A673 (cell line): ENCODE data around the gene SPNS2. TPM values are rescaled to one million over a fixed set of nuclear protein-coding genes. Genes with fewer than 3 reads are reported as not detected.

Source experiments
- BruUV-seq: library from RNA; stranded (reverse); fragments of 400-500 nt; replicated peaks from 2 replicates; lab custom pipeline; 2021; lab: Mats Ljungman, UMichigan
- CTCF ChIA-PET: fragments of 300-600 bp; sonication (Branson Sonifier 250); formaldehyde crosslinking; loops from one replicate; lab custom pipeline; 2022; ENCODE audit warnings: antibody characterized with exemption; lab: Charles Lee
- POLR2A ChIA-PET: fragments of 300-600 bp; sonication (Branson Sonifier 250); formaldehyde crosslinking; loops from one replicate; lab custom pipeline; 2022; ENCODE audit warnings: antibody characterized with exemption; ENCODE audit not compliant: low non-redundant PET; lab: Charles Lee
- DNase-seq: peaks from one replicate; pipeline ENCODE4 v3.0.0-alpha.2; 2015; ENCODE audit warnings: low spot score
- H3K27ac ChIP-seq: fragments of 200-600 bp; sonication (generic); 2 replicates; pipeline ENCODE4 v1.5.1; 2016; ENCODE audit warnings: mixed run types, low read depth, mild to moderate bottlenecking, mixed read lengths, antibody characterized with exemption, low read length; ENCODE audit not compliant: poor library complexity, severe bottlenecking
- H3K27me3 ChIP-seq: fragments of 200-600 bp; sonication (generic); replicated peaks from 2 replicates; pipeline ENCODE4 v1.6.1; 2017; ENCODE audit warnings: mixed run types, low read depth, mild to moderate bottlenecking, mixed read lengths, antibody characterized with exemption, low read length; ENCODE audit not compliant: insufficient read depth, poor library complexity
- H3K36me3 ChIP-seq: fragments of 200-600 bp; sonication (generic); 2 replicates; pipeline ENCODE4 v1.6.1; 2016; ENCODE audit warnings: mixed run types, mild to moderate bottlenecking, mixed read lengths, antibody characterized with exemption, low read length; ENCODE audit not compliant: insufficient read depth, poor library complexity, severe bottlenecking
- H3K4me1 ChIP-seq: fragments of 200-600 bp; sonication (generic); 2 replicates; pipeline ENCODE4 v1.6.1; 2017; ENCODE audit warnings: mixed run types, mild to moderate bottlenecking, mixed read lengths, antibody characterized with exemption, low read length; ENCODE audit not compliant: insufficient read depth, poor library complexity, severe bottlenecking
- H3K4me3 ChIP-seq: fragments of 200-600 bp; sonication (generic); 2 replicates; pipeline ENCODE4 v1.5.1; 2016; ENCODE audit warnings: low read depth, mixed run types, mild to moderate bottlenecking, mixed read lengths, low read length; ENCODE audit not compliant: poor library complexity, severe bottlenecking
- H3K9me3 ChIP-seq: fragments of 200-600 bp; sonication (generic); 2 replicates; pipeline ENCODE4 v1.6.1; 2016; ENCODE audit warnings: mixed run types, low read depth, mild to moderate bottlenecking, mixed read lengths, antibody characterized with exemption, low read length; ENCODE audit not compliant: poor library complexity, severe bottlenecking
- CTCF ChIP-seq: fragments of 300-800, 200-600 bp; sonication (generic); conservative IDR thresholded peaks from 2 replicates; pipeline ENCODE4 v1.5.1; 2017; ENCODE audit warnings: low read depth, mild to moderate bottlenecking, antibody characterized with exemption, low read length, moderate library complexity, mixed read lengths
- EZH2 ChIP-seq: fragments of 200-600 bp; sonication (generic); IDR thresholded peaks from 2 replicates; pipeline ENCODE4 v1.6.1; 2017; ENCODE audit warnings: borderline replicate concordance, low read depth, mild to moderate bottlenecking, mixed read lengths, antibody characterized with exemption, low read length; ENCODE audit not compliant: poor library complexity, severe bottlenecking
- intact Hi-C: fragments of 100-400 bp; cut with micrococcal nuclease; formaldehyde crosslinking; loops from one replicate; pipeline ENCODE4 v1.10.0; 2022; ENCODE audit not compliant: unreplicated experiment
- total RNA-seq: library from RNA; stranded (reverse); gene quantifications from 2 replicates; pipeline ENCODE4 v1.2.3, GENCODE V29; 2021

The SPNS2 gene
- total RNA-seq, 1 experiment from 2014 or later: not detected

DNA sequence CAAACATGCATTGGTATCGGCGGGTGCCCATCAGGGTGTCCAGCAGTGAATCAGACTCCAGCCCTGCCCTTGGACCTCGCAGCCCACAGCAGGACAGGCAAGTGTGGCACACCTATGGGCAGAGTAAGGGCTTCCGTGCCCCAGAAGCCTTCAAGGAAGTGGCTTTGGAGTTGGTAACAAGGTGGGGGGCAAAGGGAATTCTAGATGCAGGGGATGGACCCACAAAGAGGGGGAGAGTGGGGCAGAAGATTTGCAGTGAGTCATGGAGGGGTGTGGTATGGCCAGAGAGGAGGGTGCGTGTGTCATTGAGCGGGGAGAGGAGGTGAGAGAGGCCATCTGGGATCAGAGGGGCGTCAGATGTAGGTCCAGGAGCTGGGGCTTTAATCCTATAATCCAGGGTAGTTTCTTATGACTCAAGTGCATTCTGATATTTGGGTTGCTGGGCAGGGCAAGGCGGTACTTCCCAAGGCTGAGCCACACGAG lies 8.5 kb upstream of the SPNS2 start:
- BruUV-seq: no TSS peak
- Histone ChIP-seq H3K9me3 (no peaks in the 10 kb centered on the region), H3K4me3 (no peak overlapping the region), H3K27me3 (no peaks in the 10 kb centered on the region), H3K36me3 (no peaks in the 10 kb centered on the region), H3K4me1 (no peaks in the 10 kb centered on the region), H3K27ac (no peak overlapping the region)
- intact Hi-C loops: no loop called here
- no peak for TF ChIP-seq EZH2
- no peak for DNase-seq
- CTCF ChIA-PET: no interaction called here
- POLR2A ChIA-PET: no interaction called here

- no TSS peak for BruUV-seq
These were observed 8.0 kb upstream of the SPNS2 start for GRCh38 chr17:4490637-4491061.

DNA sequence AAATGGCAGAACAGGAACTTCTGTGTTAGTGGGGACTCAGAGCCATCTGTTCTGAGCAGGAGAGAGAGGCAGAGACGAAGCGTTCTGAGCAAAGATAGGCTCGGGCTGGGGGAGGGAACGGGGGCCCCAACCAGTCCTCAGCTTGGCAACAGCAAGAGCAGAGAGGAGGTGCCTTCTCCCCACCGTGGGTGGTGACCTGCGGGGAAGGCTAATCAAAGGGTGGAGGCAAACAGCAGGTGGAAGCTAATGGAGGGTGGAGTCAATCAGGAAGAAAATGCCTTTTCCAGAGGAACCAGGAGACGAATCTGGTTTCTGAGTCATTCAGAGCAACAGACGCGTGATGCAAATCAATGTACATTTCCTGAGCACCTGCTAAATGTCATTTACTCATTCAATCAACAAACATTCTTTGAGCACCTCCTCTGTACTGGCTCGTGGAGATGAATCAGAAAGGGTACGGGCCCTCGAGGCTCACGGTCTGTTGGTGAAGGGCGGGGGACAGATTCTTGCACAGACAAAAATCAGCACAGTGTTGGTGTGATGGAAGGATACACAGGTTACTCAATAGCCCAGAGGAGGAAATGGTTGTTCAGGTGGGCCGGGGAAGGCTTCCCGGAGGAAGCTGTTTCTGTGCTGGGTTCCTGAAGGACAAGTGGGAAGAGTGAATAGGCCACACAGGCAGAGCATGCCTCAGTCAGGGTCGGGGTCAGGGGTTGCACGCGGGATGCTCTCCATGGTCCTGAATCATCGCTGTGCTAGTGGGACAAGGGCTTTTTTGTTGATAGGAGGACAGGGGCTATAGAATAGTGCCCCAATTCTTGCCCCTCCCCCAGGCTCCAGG lies 5.7 kb upstream of the SPNS2 start:
- H3K27ac ChIP-seq: no peak overlapping the region
- H3K36me3 ChIP-seq: no peaks in the 10 kb centered on the region
- no peaks in the 10 kb centered on the region for H3K4me1 ChIP-seq
- TF ChIP-seq EZH2 (no peak), CTCF (no peak)
- DNase-seq: peak; percentile 54
- H3K9me3 ChIP-seq: no peaks in the 10 kb centered on the region
- ChIA-PET POLR2A (no interaction called here), CTCF (no interaction called here)
- no peak overlapping the region for H3K4me3 ChIP-seq
- BruUV-seq: no TSS peak
- intact Hi-C loops: no loop called here
- H3K27me3 ChIP-seq: peaks cover 10% of the 10 kb centered on the region

More at GRCh38 chr17:4490637-4491061, 8.0 kb upstream of the SPNS2 start:
- intact Hi-C loops: no loop called here
- no peaks in the 10 kb centered on the region for H3K9me3 ChIP-seq
- H3K4me3 ChIP-seq: no peak overlapping the region
- ChIA-PET CTCF (no interaction called here), POLR2A (no interaction called here)
- no peaks in the 10 kb centered on the region for H3K36me3 ChIP-seq
- H3K4me1 ChIP-seq: no peaks in the 10 kb centered on the region
- DNase-seq: no peak
- H3K27me3 ChIP-seq: no peaks in the 10 kb centered on the region
- no peak overlapping the region for H3K27ac ChIP-seq
- TF ChIP-seq EZH2 (no peak), CTCF (no peak)
